ENCODE measurements around the gene TMEM207. TPM values are rescaled to one million over a fixed set of nuclear protein-coding genes. Genes with fewer than 3 reads are reported as not detected.
"Not testable (repeated sequence)": the region's sequence is repeated elsewhere in the genome, so short reads cannot be mapped to it uniquely, and the experiment has no call there.

TMEM207 gene
- not detected in 2 replicates for polyA plus RNA-seq (2014; cell fraction: cytosol; rRNA removed)
- 0.45 TPM in 1 of 2 replicates, not detected in the other for polyA plus RNA-seq (2014; cell fraction: nucleus; rRNA removed)

DNA sequence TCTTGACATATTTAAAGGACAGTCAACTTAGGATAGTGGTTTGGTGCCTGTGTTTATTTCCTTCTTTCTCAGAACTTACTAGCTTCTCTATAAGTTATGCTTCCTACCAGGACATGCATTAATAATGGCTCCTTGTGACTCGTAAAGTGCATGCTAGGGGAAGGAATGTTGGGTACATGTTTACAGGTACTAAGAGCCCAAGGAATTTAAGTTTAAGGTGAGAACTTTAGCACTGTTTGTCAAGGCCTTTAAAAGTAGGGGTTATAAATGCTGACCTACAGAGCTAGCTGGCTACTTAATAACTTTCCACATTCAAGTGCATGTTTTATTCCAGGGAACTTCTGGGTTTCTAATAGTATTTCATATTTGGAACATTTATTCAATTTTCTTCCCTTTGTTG, at the start of gene TMEM207:
Gene TMEM207, minus strand, starts transcription at position 101 of the 400 bp plus-strand sequence. Its CDS starts 92 bp downstream, at position 9.
- DNase-seq (ENCODE audit: low spot score): no peak

DNA sequence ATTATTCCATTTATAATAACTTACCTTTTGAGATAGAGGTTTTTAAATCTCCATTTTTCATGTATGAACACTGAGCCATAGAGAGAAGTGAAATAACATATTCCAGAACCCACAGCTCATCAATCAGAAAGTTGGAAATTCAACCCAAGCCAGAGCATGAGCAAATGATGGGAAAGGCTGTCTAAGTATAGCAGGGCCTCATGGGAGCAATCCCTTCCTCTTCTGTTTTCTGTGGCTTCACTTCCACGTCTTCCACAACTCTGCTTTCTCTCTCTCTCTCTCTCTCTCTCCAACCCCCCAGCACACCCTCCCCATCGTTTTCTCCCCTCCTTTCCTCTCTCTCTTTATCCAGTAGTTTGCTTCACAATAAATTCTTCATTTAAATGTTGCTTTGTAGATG, 49.4 kb upstream of the TMEM207 start:
- no peak for DNase-seq (ENCODE audit: low spot score)

- no peak for DNase-seq (ENCODE audit: low spot score)
Observed at GRCh38 chr3:190498293-190498692, 48.6 kb upstream of the TMEM207 start.

DNA sequence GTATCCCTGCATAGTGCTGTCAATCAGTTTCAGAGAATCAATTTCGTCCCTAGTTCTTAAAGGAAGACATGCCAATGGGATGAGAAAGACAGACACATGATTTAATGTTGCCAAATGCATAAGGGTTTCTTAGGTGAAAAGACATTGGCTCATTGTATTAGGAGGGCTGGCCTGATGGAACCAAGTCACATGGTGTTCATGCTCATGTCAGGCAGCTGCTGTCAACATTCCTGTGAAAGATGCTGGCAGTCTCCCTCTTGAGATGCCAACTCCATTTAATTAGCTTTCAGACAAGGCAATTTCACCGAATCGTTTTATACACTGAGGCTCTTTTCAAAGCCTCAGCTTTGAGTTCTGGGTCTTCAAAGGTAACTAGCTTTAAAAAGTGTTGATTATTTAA, 48.1 kb upstream of the TMEM207 start:
- DNase-seq (ENCODE audit: low spot score): no peak

GRCh38 chr3:190496859-190497258, 47.2 kb upstream of the TMEM207 start:
- DNase-seq (ENCODE audit: low spot score): no peak

DNA sequence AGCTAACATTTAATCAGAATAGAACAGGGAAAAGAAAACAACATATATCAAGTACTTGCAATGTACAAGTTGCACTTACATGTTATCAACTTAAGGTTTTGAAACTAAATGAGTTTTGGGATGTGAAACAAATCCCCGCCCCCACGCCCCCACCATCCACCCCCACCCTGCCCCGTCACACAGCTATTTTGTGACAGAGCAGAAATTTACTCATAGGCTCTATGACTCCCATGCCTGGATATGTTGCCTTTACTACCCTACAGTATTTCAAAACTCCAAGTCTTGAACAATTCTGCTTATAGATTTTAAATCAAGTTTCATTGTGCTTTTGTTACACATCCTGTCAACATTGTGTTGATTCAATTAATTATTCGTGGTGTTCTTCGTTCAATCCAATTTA, 46.1 kb upstream of the TMEM207 start:
- DNase-seq (ENCODE audit: low spot score): no peak

DNA sequence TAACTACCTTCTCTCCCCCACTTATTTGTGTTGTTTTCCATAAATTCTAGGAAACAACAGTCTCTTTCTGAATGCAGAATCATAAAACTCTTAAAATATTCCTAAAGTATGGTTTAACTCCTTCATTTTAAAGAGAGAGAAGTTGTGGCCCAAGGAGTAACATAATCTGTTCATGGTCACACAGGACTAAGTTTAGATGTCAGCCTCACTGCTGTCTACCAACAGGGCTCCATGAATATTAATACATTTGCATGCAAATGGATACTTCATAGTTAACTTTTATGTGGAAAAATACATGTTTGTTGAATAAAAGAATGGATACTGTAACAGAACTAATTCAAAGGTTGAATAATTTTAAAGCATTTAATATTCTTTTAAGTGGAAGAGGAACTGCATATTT, 45.7 kb upstream of the TMEM207 start:
- no peak for DNase-seq (ENCODE audit: low spot score)

DNA sequence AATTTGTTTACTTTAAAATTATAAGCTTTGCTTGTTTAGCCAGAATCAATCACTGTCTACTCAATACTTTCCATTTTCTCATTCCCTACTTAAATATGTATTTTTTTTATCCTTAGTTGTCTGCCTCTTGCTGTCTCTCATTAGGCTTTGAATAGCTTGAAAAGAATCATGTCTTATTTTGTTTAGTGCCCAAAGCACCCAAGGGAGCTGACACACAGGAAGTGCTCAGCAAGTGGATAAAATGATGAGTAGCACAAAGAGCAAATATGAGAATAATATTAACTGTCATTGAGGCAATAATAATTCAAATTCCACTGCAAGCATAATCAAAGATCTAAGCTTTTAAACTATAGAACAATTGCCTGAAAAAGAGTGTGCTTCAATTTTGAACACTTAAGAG, 45.2 kb upstream of the TMEM207 start:
- no peak for DNase-seq (ENCODE audit: low spot score)

GRCh38 chr3:190492966-190493365, 43.3 kb upstream of the TMEM207 start:
- DNase-seq (ENCODE audit: low spot score): no peak

- DNase-seq (ENCODE audit: low spot score): no peak
Observed at GRCh38 chr3:190492129-190492528, 42.4 kb upstream of the TMEM207 start.

GRCh38 chr3:190491533-190492054, 41.9 kb upstream of the TMEM207 start:
- DNase-seq (ENCODE audit: low spot score): no peak

DNA sequence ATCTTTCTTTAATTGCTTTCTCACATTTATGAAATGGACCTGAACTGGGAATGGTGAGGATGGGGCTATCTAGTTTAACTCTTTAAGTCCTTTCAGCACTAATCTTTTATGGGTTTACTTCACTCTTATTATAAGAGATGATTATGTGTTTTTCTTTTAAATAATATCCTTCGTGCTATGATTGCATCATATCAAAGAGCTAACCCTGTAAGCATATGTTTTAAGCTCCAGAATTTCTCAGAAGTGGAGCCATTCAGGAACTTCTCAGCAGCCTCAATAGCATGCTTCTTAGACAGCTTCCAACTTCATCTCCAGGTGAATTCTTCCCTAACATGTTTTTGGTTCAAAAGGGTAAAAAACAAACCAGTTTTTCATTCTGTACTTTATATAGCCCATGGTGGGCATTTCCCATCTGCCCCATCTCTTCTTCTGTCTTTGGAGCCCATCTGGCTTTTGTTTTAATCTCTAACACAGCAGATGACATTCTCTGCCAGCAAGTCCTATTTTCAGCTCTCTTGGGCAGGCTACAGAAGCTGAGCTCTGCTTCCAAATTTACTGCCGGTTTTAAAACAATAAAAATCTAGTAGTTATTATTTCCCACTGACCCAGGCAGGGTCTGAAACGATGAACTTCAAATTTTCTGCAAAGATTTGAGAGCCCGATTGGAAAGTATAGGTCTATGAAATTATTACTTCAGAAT, 37.4 kb upstream of the TMEM207 start:
- no peak for DNase-seq (ENCODE audit: low spot score)

DNA sequence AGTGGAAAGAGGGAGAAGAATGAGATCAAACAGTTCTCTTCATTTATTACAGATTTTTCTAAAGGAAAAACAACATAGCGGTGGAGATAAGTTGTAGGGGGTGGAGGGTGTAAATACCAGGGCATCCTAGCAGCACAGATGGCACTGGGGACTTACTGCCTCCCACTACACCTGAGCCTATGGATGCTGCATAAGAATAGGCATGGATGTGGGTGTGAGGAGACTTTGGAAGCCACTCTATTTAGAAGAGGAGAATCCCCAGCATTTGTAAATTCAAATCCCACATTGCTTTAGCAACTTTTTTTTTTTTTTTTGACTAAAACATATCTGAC, 36.8 kb upstream of the TMEM207 start:
- no peak for DNase-seq (ENCODE audit: low spot score)

DNA sequence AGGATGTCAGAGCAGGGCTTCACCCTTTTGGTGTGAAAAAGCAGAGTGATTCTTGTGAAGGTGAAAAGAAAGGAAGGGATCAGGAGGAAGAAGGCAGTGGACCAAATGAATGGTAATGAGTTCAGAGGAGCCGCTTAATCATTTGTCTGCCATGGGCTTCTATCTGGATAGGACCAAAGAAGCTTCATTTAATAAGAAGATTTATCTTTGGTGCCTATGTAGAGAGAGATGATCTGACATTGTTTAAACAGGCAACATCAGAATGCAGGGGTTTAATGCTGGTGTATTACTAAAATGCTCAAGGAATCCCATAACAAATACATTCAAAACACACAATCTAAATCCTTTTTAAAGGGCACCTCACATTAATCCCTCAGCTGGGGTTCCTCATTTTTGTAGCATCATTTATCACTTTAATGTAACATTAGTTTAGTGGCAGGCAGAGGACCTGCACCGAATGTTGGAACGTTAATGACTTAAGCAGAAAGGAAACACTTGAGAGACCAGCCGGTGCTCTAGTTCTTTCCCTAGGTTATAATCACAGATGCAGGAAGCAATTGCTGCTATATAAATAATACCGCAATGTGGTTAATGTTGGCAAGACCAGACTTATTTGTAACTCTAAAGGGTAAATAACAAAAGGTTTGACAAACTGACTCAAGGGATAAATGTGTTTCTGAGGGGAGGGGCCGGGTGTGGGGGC, 36.3 kb upstream of the TMEM207 start:
- DNase-seq (ENCODE audit: low spot score): no peak

DNA sequence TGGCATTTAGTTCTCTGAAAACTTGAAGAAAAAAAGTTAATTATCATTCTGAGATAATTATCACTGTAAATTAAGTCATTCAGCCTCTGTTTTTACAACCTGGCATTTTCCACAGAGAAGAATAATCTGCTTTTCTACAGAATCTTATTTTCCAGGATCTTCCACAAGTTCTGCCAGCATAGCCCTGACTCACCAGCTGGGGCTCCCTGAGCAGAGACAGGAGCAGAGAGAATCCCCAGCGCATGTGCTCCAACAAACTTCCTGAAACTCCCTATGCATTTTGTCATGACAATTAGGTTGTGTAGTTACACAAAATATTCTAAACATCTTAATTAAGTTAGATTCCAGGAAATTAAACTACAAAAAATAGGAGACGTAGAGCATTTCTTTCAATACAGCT, 32.1 kb upstream of the TMEM207 start:
- DNase-seq (ENCODE audit: low spot score): no peak

GRCh38 chr3:190473261-190473660, 23.6 kb upstream of the TMEM207 start:
- not testable (repeated sequence) for DNase-seq (ENCODE audit: low spot score)

DNA sequence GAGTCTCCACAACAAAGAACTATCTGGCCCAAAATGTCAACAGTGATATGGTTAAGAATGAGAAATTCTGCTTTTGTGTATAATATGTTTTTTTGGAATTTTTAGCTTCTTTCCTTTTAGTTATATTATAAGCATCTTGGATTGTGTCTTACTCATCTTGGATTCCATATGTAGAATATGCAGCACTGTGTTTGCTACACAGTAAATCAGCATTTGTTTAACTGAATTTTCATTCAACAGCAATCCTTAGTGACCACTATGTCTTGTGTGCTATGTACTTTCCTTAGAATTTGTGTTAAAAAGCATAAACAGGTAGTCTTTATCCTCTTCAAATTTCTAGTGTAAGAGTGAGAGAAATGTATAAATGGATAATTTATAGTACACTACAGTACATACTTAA, 18.2 kb upstream of the TMEM207 start:
- no peak for DNase-seq (ENCODE audit: low spot score)

GRCh38 chr3:190458040-190458439, 8.3 kb upstream of the TMEM207 start:
- no peak for DNase-seq (ENCODE audit: low spot score)

- DNase-seq (ENCODE audit: low spot score): no peak
Observed at GRCh38 chr3:190456770-190457169, 7.1 kb upstream of the TMEM207 start.

DNA sequence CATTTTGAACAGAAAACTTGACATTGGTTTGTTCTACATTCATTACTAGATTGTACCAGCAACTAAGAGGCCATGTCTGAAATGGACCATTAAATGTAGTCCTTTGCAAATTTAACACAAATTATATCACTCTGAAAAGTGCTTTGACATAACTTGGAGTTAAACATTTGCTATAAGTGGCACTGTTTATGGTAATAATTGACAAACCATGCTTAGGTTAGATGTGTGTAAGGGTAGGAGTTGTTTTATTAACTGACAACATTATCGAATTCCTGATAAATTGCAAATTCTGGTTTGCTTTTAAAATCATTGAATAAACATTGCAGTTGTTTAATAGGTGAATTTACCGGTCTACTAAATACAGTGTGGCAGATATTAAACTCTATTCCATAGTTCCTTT, 6.1 kb upstream of the TMEM207 start:
- DNase-seq (ENCODE audit: low spot score): no peak

GRCh38 chr3:190448256-190448655, 1.4 kb downstream of the TMEM207 start:
- no peak for DNase-seq (ENCODE audit: low spot score)

DNA sequence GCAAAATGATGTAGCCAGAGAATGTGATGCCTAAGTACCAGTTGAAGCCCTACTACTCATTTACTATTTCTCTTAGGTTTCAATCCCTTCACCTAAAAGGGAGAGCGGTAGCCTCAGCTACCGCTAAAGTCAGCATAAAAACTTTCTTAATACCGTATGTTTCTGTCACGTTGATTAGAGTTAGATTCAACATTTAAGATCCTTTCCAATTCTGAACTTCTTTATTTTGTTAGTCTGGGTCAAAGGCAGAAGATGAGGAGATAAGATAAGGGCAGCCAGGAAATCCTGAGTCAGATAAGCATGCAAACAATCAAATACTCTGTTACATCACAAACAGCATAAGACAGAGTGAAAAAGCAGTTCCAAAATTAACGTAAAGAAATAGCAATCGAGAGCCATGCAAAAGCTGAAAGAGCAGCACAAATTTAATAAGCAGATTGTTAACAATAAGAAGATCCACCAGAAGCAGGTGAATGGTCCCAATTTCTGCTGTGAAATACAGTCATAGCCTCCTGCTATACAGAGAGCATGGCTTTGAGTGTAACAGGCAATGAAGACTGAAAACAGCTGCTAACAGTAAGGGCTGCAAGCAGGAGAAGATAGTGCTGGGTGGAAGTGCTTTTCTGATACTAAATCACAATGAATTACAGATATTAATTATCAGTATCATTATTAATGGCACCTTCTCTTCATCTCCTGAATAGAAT, 3.0 kb downstream of the TMEM207 start:
- DNase-seq (ENCODE audit: low spot score): no peak

Data from SK-N-DZ (cell line).